Measurements from ENCODE around the gene SLC16A8. TPM values are rescaled to one million over a fixed set of nuclear protein-coding genes. Genes with fewer than 3 reads are reported as not detected.

The SLC16A8 gene
- total RNA-seq, 1 donor from 2014 or later: 0.26 TPM

DNA sequence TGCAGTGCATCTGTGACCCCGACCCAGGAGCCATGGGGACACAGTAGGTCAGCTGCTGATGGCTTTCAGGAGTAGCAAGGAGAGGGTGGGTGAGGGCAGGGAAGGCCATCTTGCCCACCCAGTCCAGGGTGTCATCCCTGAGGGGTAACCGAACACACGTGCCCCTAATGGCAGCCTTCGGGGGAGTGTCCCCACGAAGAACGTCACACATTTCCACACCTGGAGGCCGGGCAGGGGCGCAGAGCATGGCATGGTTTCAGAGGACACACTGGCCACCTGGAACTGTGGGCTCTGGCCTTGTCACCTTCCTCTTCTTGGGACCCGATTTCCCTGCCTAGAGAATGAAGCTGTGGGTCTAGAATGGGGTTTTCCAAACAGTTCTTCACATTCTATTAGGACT lies 45.9 kb upstream of the SLC16A8 start:
- Mint-ChIP-seq H3K27ac (ENCODE audit: unreplicated experiment) (peak overlapping the region; percentile 27), H3K27me3 (ENCODE audit: low read depth) (no peaks in the 10 kb centered on the region), H3K9me3 (no peaks in the 10 kb centered on the region), H3K36me3 (ENCODE audit: low read depth) (no peaks in the 10 kb centered on the region), H3K4me1 (no peaks in the 10 kb centered on the region), H3K4me3 (no peak overlapping the region)
- TF ChIP-seq, protein P1, sequence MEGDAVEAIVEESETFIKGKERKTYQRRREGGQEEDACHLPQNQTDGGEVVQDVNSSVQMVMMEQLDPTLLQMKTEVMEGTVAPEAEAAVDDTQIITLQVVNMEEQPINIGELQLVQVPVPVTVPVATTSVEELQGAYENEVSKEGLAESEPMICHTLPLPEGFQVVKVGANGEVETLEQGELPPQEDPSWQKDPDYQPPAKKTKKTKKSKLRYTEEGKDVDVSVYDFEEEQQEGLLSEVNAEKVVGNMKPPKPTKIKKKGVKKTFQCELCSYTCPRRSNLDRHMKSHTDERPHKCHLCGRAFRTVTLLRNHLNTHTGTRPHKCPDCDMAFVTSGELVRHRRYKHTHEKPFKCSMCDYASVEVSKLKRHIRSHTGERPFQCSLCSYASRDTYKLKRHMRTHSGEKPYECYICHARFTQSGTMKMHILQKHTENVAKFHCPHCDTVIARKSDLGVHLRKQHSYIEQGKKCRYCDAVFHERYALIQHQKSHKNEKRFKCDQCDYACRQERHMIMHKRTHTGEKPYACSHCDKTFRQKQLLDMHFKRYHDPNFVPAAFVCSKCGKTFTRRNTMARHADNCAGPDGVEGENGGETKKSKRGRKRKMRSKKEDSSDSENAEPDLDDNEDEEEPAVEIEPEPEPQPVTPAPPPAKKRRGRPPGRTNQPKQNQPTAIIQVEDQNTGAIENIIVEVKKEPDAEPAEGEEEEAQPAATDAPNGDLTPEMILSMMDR (conservative IDR thresholded peaks at IDR 0.05): no peak
- no peak for DNase-seq (ENCODE audit: low read depth, low spot score)

DNA sequence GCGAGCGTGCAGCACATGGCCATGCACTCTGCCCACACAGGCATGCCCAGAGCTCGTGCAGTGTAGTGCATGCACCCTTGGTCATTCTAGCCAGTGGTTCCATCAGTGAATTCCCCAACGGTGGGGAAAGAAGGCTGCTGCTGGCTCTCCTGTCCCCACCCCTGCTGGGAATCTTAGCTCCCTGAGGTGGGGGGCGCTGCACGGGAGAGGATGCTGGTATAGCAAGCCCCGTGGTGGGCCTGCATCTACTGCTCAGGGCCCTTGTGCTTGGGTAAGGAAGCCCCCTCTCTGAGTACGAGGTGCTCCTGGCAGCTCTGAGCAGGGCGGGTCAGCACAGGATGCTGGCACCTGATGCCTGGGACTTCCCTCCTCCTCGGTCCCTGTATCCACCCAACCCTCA lies 45.0 kb upstream of the SLC16A8 start:
- Mint-ChIP-seq H3K9me3 (no peaks in the 10 kb centered on the region), H3K36me3 (ENCODE audit: low read depth) (no peaks in the 10 kb centered on the region), H3K27me3 (ENCODE audit: low read depth) (no peaks in the 10 kb centered on the region), H3K4me3 (no peak overlapping the region), H3K27ac (ENCODE audit: unreplicated experiment) (no peak overlapping the region), H3K4me1 (peaks cover 4% of the 10 kb centered on the region)
- TF ChIP-seq, protein P1 (conservative IDR thresholded peaks at IDR 0.05): no peak
- no peak for DNase-seq (ENCODE audit: low read depth, low spot score)

DNA sequence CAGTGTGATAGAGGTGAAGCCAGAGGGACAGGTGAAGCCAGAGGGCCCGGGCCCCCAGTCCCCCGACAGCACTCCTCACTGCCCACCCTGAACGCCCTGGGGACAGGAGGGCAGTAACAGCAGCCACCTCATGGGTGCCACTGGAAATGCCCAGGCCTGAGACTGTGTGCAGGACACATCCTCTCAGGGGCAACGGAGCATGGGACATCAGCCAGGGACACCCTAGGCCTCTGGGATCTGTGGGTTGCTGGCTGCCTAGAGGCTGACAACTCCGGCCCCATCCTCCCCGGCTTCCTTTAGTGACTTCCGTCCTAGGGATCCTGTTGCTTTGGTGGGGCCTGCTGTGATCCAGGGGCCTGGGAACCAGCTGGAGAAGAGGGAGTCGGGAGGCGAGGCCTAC lies 43.9 kb upstream of the SLC16A8 start:
- Mint-ChIP-seq H3K4me1 (peaks cover 4% of the 10 kb centered on the region), H3K27me3 (ENCODE audit: low read depth) (no peaks in the 10 kb centered on the region), H3K4me3 (no peak overlapping the region), H3K27ac (ENCODE audit: unreplicated experiment) (peak overlapping the region; percentile 19), H3K36me3 (ENCODE audit: low read depth) (no peaks in the 10 kb centered on the region), H3K9me3 (no peaks in the 10 kb centered on the region)
- TF ChIP-seq, protein P1 (conservative IDR thresholded peaks at IDR 0.05): no peak
- no peak for DNase-seq (ENCODE audit: low read depth, low spot score)

DNA sequence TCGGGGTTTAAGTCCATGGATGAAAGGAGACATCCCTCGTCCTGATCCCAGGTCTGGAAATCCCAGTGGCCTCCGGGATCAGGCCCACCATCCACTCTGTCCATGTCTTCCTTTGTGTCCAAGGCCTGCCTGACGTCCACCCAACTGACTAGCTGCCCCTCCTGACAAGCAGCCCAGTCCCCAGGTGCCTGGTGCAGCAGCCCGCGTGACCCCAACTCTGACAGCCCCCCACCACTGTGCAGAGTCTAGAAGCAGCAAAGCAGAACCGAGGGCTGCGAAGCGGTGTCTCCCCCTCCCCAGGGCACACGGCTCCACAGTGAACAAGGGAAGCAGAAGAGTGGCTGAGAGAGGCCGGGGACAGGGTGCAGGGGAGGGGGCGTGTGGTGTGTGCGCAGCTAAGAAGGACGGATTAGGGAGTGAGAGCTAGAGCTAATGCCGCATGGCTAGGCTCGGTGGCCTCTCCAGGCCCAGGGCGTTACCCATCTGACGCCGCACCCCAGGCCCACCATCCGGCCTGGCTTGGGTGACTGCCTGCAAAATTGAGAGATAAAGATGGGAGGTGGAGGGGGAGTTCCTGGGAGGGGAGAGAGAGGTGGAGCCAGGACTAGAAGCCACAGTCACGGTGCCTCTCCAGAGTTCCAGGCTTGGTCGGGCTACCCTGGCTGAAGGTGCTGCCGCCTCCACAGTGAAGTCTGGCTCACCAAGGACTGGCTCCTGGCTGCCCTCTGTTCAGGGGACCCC lies 43.1 kb upstream of the SLC16A8 start:
- H3K4me3 Mint-ChIP-seq: no peak overlapping the region
- no peaks in the 10 kb centered on the region for H3K9me3 Mint-ChIP-seq
- H3K36me3 Mint-ChIP-seq (ENCODE audit: low read depth): no peaks in the 10 kb centered on the region
- no peaks in the 10 kb centered on the region for H3K27me3 Mint-ChIP-seq (ENCODE audit: low read depth)
- peak overlapping the region; percentile 86 for H3K27ac Mint-ChIP-seq (ENCODE audit: unreplicated experiment)
- DNase-seq (ENCODE audit: low read depth, low spot score): no peak
- H3K4me1 Mint-ChIP-seq: peaks cover 4% of the 10 kb centered on the region
- TF ChIP-seq, protein P1 (conservative IDR thresholded peaks at IDR 0.05): no peak

DNA sequence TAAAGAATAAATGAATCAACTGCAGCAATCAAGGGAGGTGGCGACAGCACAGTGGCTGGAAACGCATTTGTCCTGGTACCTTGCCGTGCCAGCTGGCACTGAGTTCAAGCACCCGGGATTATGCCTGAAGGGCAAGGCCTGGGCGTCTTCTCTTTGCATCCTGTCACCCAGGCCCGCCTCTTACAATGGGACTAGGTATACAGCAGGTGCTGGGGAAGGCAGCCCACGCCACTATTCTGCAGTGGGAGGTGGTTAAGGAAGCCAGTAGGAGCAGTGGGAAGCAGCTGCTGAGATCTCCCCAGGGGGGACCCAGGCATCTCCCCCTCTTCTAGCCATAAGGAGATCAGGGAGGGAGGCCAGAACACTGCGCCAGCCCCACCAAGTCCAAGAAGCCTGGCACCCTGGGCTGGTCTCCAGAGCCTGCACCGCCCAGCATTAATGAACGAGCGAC lies 41.8 kb upstream of the SLC16A8 start:
- no peak for DNase-seq (ENCODE audit: low read depth, low spot score)
- TF ChIP-seq, protein P1 (conservative IDR thresholded peaks at IDR 0.05): no peak
- Mint-ChIP-seq H3K4me3 (no peak overlapping the region), H3K9me3 (no peaks in the 10 kb centered on the region), H3K27ac (ENCODE audit: unreplicated experiment) (peak overlapping the region; percentile 87), H3K4me1 (peaks cover 4% of the 10 kb centered on the region), H3K27me3 (ENCODE audit: low read depth) (no peaks in the 10 kb centered on the region), H3K36me3 (ENCODE audit: low read depth) (no peaks in the 10 kb centered on the region)

Measured in neural crest cell (in vitro differentiated cells).